CD4-positive, alpha-beta T cell treated with Interleukin-2 at 100 ng/mL for 4 hours (primary cell): Measurements from ENCODE around the gene RBM20.
A peak's percentile ranks its signal among the peaks of the same experiment; 100 is the strongest.

Experiments used
- DNase-seq: peaks from one replicate; pipeline ENCODE4 v3.0.0-alpha.2; 2020; ENCODE audit warnings: low spot score

The RBM20 gene

GRCh38 chr10:110737886-110738634, 93.9 kb downstream of the RBM20 start:
- DNase-seq = no peak

GRCh38 chr10:110739811-110740271, 95.7 kb downstream of the RBM20 start:
- peak; percentile 33 for DNase-seq

- DNase-seq = no peak
Measured at GRCh38 chr10:110742801-110743200, 98.7 kb downstream of the RBM20 start.

GRCh38 chr10:110744782-110745181, 100.6 kb downstream of the RBM20 start:
- DNase-seq = no peak

GRCh38 chr10:110746254-110746826, 102.2 kb downstream of the RBM20 start:
- peak; percentile 61 for DNase-seq

- DNase-seq = no peak
Measured at GRCh38 chr10:110746969-110747608, 103.0 kb downstream of the RBM20 start.

GRCh38 chr10:110747609-110748464, 103.7 kb downstream of the RBM20 start:
- DNase-seq = no peak

- DNase-seq = no peak
Measured at GRCh38 chr10:110748970-110749369, 104.8 kb downstream of the RBM20 start.

GRCh38 chr10:110750931-110751330, 106.8 kb downstream of the RBM20 start:
- DNase-seq = peak; percentile 21

- DNase-seq = no peak
Measured at GRCh38 chr10:110751850-110752249, 107.7 kb downstream of the RBM20 start.

- DNase-seq = no peak
Measured at GRCh38 chr10:110753462-110753861, 109.3 kb downstream of the RBM20 start.

GRCh38 chr10:110754375-110755105, 110.4 kb downstream of the RBM20 start:
- DNase-seq = no peak

- DNase-seq = no peak
Measured at GRCh38 chr10:110755781-110756180, 111.6 kb downstream of the RBM20 start.

- DNase-seq = no peak
Measured at GRCh38 chr10:110756876-110757275, 112.7 kb downstream of the RBM20 start.

- DNase-seq = no peak
Measured at GRCh38 chr10:110757586-110757985, 113.5 kb downstream of the RBM20 start.

- DNase-seq = no peak
Measured at GRCh38 chr10:110758128-110758765, 114.1 kb downstream of the RBM20 start.

- DNase-seq = no peak
Measured at GRCh38 chr10:110758898-110759297, 114.8 kb downstream of the RBM20 start.

- no peak for DNase-seq
Measured at GRCh38 chr10:110759523-110759922, 115.4 kb downstream of the RBM20 start.

- no peak for DNase-seq
Measured at GRCh38 chr10:110762109-110762848, 118.1 kb downstream of the RBM20 start.

GRCh38 chr10:110762849-110763211, 118.7 kb downstream of the RBM20 start:
- no peak for DNase-seq
